HG03354 (cell line): ENCODE data around the gene CINP.
A peak's percentile ranks its signal among the peaks of the same experiment; 100 is the strongest.
"Not testable (repeated sequence)": the region's sequence is repeated elsewhere in the genome, so short reads cannot be mapped to it uniquely, and the experiment has no call there.

ENCODE experiments used
- ATAC-seq: cut with Tn5 transposase; IDR thresholded peaks from one replicate; pipeline ENCODE4 v1.9.1; 2021; ENCODE audit warnings: mild to moderate bottlenecking; ENCODE audit not compliant: unreplicated experiment, poor library complexity, severe bottlenecking

CINP gene

DNA sequence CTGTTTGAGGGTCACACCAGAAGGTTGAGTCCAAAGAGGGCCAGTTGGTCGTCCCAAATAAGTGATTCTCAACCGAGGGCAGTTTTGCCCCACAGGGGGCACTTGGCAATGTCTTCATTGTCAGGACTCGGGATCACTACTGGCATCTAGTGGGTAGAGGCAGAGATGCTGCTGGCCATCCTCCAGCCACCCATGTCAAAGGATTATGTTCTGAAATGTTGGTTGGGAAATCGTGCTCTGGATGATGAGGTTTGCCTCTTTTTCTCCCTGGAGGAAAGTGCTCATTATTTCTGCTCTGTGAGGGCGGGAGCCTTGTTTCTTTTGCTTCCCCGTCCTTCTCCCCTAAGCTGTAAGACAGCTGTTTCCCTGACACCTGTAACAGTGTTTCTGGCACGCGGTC, 39.6 kb downstream of the CINP start:
- ATAC-seq: no peak

DNA sequence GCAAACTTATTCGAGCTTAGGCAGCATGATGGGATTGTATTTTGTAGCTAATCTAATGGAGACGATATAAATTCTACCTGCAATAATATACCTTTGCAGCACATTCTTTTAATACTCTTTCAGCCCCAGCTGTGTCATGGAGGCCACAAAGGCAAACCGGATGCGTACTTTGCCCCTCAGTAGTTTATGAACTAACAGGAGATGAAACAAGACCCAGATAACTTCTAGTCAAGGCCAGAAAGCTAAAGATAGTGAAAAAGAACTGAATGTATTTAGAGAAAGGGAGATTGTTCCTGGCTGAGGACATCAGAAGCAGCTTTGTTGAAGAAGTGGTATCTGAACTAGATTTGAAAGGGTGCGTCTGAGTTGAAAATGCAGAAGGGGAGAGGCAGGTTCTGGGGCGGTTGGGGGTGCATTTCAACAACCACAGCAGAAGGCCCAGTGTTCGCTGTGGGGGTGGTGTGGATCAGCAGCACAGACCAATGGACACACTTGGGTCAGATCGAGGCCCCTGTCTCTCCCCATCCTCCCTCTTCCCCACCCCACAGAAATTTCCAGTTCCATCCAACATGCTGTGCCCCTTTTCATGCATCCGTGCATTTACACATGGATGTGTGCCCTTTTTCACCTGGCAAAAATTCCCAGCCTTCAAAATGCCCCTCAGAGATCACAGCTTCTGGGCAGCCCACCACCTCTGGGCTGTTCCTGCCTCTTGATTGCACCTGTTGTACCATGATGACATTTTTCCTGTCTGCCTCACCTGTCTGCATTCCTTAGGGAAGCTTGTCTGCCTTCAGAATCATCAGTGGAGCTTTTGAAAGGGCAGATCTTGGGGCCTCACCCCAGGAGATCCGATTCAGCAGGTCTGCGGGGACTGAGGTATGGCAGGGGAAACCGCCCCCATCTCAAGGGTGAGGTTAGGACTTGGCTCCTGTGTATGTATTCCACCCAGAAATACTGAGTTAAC, 41.0 kb downstream of the CINP start:
- ATAC-seq: no peak

DNA sequence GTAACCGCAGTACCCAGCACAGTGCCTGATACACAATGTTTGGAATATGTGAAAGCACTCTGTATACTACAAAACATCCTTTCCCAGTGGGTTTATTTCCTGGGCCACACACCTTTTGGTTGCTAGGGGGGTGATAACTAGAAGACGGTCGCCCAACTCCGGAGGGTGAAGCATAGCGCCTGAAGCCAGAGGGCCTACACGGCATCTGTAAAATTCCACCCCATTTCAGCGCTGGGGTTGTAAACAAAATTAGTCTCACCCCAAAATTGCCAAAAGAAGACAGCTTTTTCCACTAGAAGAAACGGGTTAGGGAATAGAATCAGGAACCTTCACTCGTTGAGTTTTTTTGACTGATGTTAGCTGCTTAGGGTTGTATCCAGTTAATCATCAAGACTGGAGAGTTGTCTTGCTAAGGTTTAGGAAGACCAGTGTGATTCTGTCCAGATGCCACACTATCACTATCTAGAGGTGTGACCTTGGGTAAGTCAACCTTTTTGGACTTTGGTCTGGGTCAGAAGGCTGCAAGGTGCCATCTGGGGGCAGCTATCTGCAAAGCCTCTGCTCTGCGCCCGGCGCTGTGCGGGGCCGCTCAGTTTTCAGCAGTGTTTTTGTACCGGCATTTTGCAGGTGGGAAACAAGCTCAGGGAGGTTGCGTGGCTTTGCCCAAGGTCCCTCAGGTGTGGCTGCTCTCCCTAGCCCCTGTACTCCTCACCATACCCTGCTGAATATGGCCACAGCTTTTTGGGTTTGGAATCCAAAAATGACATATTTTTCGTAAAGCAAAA, 41.8 kb downstream of the CINP start:
- ATAC-seq: no peak

DNA sequence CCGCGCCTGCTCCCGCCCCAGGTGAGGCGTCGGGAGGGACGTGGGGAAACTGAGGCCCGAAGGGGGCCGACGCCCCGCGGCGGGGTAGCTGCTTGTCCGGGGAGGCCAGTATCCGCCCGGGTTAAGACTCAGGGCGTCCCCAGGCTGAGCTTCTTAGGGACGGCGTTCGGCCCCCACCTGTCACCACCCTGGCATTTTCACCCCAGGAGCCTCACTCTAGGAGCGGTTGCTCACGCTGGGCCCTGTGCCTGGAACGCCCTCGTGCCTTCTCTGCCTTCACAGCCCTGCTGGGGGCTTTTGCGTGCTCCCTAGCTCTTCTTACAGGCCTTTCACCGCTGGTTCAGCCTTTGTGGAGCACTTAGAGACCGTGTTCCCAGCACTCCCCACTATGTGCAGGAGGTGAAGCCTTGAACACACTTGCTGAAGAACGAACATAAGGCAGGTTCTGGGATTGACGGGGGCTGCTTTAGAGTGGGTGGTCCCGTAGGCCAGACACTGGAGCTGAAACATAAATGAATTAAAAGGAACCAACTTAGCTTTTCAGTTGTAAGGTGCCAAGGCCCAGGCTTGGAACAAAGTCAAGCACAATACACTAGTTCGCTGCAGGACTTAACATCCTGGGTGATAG, 42.5 kb downstream of the CINP start:
- ATAC-seq: peak; percentile 19

DNA sequence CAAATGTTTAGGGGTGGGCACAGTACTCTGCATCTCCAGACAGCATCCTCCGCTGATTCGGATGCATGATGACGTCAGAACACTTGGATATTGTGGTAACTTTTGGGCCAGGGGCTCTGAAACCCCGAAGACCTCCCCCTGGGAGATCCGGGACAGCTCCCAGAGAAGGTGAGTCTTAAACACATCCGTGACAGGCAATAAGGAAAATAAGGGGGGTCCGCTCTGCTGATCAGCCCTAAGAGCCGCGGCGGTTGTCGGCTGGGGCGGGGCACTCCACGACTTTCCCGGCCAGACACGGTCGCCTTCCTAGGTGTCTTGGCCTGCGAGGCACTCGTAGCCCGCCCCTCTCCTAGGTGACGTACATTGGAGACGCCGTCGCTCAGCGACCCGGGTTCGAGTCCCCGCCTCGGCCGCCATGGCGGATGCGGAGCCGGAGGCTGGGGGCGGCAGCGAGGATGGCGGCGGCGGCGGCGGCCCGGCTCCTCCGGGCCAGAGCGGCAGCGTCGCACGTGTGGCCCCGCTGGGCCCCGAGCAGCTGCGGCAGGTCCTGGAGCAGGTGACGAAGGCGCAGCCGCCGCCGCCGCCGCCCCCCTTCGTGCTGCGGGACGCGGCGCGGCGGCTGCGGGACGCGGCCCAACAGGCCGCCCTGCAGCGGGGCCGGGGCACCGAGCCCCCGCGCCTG, 43.2 kb downstream of the CINP start, which contains the start of gene ZNF839:
ZNF839 (plus strand) TSS at position 396 of the 682 bp plus-strand sequence; CDS start at position 416, 20 bp downstream.
- ATAC-seq: peak; percentile 62

DNA sequence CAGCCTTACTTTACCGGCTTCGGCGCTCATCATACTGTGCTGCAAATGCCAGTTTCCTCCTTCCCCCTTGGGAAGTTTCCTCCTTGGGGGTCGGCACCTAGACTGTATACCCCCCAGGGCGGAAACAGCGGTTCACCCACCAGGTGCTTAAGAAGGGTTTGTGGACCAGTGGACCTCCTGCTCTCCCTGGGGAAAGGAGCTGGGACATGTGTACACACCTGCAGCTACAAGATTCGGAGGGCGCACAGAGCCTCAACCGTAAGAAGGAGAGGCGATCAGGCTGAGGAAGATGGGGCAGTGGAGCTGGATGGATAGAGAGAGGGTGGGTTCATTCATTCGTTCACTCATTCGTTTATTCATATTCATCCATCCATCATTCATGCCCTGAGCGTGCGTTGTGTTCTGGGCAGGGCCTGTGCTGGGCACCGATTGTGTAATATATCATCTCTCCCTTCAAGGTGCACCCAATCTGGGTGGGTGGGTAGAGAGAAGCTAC, 43.9 kb downstream of the CINP start:
- no peak for ATAC-seq

DNA sequence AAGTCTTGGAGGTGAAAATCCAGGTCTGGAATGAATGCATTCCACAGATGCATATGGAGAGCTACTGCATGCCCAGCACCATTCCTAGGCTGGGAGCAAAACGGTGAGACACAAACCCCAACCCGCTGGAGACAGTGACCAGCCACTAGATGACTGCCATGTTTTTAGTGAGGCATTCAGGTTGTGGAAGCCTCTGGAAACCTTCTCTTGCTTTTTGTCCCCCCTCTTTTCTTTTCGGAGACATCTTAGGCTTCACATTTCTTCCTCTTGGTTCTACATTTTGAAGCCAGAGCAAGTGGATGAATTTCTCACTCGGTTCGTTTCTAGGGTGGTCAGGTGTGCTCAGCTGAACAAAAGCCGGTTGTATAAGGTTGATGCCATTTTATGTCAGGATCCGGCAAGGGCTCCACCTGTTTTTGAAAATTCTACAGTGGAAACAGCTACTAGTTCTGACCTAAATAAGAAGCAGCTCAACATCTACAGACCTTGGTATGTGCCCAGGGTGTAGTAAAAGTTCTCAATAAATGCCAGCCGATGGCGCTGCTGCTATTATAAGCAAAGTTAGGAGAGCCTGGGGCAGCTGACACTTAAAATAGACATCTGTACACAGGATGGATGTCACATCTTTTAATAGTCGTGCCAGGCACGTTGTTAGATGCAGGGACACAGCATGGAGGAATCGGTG, 45.0 kb downstream of the CINP start:
- no peak for ATAC-seq

DNA sequence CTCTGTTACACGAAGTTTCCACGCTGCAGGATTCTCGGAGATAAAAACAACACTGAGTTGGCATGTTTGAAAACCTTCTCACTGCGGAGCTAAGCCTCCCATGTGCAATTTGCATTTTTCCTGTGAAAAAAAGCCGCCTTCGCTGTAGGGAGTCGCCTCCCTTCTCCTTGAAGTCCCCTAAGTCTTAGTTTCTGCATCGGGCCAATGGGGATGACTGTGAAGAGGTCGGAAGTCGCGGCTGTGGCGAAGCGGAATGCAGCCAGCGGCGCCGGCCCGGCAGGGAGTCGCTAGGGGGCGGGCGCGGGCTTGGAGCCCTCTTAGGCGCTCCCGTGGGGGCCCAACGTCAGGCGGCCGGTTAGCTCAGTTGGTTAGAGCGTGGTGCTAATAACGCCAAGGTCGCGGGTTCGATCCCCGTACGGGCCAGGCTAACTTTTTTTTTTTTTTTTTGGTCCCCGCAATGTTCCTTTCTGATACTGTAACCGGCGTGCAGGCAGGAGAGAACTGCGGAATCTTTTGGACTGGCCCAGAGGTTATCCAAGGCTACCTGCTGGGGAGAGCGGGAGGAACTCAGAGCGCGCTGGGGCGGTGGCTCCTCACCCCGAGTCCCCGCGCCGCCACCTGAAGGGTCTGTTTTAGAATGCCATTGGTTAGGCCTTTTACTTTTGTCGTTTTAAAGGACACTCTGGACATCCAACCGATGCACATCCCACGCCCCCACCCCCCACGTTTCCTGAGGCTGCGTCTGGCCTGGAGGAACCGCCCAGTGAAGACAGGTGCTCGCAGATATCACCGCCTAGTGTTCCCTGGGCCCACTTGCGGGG, 45.7 kb downstream of the CINP start:
- ATAC-seq: peak; percentile 62

DNA sequence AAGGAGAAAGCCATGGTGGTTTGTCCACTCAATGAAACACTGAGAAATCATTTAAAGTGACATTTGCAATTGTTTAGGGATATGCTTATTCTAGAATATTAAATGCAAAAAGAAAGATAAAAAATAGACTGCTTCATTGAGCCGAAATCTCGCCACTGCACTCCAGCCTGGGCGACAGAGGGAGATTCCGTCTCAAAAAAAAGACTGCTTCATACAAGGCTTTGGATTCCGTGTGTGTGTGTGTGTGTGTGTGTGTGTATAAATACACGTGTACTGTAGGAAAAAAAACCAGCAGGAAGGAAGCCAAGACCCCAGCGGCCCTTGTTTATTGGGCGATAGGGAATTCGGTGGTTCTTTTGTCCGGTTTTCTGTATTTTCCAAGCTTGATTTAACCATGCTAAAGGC, 46.4 kb downstream of the CINP start:
- ATAC-seq: no peak

DNA sequence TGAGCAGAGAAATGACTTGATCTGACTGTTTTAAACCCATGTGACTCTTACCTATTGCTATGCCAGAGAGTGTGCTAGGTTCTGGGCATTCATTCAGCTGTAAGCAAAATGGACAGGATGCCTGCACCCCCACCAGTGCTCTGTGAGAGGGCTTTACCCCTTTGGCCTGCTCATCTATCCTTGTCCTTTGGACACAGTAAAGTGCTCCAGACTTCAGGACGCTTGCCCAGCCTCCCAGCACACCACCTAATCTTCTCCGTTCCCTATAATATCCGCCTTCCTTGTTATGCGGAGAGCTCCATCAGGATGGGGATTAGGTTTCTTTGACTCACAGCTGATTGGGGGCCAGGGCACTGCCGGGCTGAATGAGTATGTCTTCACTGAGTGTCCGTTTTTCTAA, 47.6 kb downstream of the CINP start:
- no peak for ATAC-seq

DNA sequence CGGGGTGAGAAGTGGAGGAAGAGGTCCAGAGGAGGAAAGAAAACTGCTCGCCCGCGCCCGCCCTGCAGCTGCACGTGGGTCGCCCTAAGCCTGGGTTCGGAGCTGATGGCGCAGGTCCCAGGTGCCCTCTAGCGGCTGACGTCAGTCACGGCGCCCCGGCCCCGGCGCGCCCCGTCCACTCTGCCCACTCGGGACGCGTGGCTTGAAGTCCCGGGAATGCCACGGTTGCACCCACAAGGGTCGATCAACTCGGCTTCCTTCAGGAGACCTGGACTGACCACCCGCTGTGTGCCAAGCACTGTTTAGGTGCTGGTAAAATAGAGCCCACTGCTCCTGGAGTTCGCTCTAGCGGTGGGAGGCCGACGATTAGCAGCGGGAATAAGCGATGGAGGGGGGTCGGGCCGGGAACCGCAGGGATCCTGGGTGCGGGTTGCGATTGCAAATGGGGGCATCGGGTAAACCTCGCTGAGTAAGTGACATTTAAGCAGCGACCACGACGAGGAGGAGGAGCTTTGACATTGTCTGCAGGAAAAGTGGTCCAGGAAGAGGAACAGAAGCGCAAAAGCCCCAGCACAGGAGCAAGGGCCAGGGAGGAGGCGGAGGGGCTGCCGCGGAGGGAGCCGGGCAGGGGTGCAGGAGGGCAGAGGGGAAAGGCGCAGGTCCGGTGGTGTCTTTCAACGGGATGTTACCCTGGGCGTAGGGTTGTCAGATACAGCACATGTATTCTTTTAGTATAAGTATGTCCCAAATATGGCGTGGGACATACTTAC, 48.3 kb downstream of the CINP start:
- peak; percentile 49 for ATAC-seq

DNA sequence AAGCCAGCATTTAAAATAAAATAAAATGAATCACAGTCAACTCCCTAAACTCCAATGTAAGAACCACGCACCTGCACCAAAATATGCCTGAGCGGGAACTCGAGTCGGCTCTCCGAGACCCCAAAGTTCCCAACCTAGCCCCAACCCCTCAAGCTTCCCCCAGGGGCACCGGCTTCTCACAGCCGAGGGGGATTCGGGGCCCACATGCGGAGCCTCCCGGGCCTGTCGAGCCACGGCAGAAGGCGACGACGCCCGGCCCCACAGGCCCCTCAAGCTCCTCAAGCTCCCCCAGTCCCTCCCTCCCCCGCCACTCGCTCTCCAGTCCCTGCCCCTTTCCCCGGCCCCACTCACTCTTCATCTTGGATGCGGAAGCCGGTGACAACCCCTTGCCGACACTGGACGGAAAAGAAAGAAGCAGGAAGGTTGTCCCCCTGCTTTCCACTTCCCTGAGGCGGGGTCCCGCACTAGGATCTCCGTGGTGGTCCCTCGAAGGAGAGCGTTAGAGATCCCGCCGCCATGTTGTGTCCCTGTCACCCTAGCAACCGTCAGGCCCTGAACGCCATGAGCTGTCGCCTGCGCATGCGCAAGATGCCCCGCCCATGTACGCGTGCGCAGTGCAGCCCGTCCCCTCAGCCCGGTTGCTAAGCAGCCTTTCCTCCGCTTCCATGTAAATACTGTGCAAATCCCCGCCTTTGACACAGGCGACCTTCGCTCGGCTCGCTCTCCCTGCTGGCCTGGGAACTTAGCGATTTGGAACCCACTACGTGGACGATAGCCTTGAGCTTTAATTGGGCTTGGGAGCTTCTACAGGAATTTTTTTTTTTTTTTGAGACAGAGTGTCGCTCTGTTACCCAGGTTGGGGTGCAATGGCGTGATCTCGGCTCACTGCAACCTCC, 57.8 kb downstream of the CINP start, which contains the start of gene MOK:
MOK (minus strand) TSS at position 554 of the 896 bp plus-strand sequence; CDS start at position 358, 196 bp downstream.
- ATAC-seq: peak; percentile 96

DNA sequence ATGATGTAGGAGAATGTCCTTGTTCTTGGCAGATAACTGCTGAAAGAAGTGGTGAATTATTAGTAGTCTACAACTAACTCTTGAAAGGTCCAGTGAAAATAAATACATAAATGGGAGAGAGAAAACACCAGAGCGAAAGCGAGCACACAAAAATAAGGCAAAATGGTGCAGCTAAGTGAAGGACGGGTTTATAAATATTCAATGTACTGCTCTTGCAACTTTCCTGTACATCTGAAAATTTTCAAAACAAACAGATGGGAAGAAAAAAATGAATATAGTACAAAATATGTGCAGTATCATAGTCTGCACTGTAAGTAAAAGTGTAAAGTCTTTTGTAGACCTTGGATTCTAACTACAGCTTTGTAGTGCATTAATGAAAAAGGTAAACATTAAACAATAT, 59.0 kb downstream of the CINP start:
- no peak for ATAC-seq

DNA sequence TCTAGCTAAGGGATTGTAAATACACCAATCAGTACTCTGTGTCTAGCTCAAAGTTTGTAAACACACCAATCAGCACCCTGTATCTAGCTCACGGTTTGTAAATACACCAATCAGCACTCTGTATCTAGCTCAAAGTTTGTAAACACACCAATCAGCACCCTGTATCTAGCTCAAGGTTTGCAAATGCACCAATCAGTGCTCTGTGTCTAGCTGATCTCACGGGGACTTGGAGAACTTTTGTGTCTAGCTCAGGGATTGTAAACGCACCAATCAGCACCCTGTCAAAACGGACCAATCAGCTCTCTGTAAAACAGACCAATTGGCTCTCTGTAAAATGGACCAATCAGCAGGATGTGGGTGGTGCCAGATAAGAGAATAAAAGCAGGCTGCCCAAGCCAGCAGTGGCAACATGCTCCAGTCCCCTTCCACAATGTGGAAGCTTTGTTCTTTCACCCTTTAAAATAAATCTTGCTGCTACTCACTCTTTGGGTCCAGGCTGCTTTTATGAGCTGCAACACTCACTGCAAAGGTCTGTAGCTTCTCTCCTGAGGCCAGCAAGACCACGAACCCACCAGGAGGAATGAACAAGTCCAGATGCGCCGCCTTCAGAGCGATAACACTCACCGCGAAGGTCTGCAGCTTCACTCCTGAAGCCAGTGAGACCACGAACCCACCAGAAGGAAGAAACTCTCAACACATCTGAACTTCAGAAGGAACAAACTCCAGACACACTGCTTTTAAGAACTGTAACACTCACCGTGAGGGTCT, 64.2 kb downstream of the CINP start:
- not testable (repeated sequence) for ATAC-seq
